ENCODE measurements around the gene CTSL.

DNA sequence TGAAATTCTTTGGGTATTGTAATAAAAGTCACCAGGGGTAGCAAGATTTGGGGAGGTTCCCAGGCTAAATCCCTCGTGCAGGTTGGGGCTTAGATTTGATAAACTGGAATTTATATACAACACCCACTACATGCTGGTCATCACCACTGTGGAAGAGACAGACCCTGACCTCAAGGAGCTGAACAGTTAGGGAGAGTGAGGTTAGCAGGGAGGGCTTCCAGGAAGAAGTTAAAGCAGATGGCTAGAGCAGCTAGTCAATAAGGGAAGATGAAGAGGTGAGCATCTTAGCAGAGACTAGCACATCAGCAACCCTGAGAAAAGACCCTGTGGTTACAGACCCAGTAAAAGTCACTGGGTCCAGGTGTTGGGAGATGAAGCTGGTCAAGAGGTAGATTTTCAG, 6.4 kb downstream of the CTSL start:
- TF ChIP-seq PPARA (CRISPR knock-in tag; IDR thresholded peaks at IDR 0.05; ENCODE audit: borderline replicate concordance) (no peak), CSDC2 (CRISPR knock-in tag; IDR thresholded peaks at IDR 0.05) (no peak)
